ENCODE results near the gene STAT4. TPM values are rescaled to one million over a fixed set of nuclear protein-coding genes. Genes with fewer than 3 reads are reported as not detected.

The STAT4 gene, protein sequence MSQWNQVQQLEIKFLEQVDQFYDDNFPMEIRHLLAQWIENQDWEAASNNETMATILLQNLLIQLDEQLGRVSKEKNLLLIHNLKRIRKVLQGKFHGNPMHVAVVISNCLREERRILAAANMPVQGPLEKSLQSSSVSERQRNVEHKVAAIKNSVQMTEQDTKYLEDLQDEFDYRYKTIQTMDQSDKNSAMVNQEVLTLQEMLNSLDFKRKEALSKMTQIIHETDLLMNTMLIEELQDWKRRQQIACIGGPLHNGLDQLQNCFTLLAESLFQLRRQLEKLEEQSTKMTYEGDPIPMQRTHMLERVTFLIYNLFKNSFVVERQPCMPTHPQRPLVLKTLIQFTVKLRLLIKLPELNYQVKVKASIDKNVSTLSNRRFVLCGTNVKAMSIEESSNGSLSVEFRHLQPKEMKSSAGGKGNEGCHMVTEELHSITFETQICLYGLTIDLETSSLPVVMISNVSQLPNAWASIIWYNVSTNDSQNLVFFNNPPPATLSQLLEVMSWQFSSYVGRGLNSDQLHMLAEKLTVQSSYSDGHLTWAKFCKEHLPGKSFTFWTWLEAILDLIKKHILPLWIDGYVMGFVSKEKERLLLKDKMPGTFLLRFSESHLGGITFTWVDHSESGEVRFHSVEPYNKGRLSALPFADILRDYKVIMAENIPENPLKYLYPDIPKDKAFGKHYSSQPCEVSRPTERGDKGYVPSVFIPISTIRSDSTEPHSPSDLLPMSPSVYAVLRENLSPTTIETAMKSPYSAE
- 2.1 TPM in 2 replicates for total RNA-seq (ENCODE audit: low replicate concordance)
- long read RNA-seq, result 0 reads

GRCh38 chr2:191150600-191151330 is at the start of gene STAT4:
Gene STAT4, minus strand, starts transcription at chr2:191150994. Its CDS starts 2,791 bp downstream, at chr2:191148203.
- peaks cover 37% of the 10 kb centered on the region for H3K27me3 Mint-ChIP-seq
- peak within 1 kb of the TSS; percentile 86 for H3K4me3 Mint-ChIP-seq
- DNase-seq (ENCODE audit: extremely low spot score, unreplicated experiment), result no peak
- H3K9me3 Mint-ChIP-seq, result no peaks in the 10 kb centered on the region
- H3K4me1 Mint-ChIP-seq (ENCODE audit: unreplicated experiment), result peaks cover 3% of the 10 kb centered on the region
- TF ChIP-seq CTCF (conservative IDR thresholded peaks at IDR 0.05), result no peak
- H3K27ac Mint-ChIP-seq, result no peak within 1 kb of the TSS
- H3K36me3 Mint-ChIP-seq, result peaks cover 3% of the 10 kb centered on the region

GRCh38 chr2:191199929-191200512 is 49.2 kb upstream of the STAT4 start:
- Mint-ChIP-seq H3K9me3 (peaks cover 3% of the 10 kb centered on the region), H3K4me1 (ENCODE audit: unreplicated experiment) (peaks cover 6% of the 10 kb centered on the region), H3K36me3 (no peaks in the 10 kb centered on the region), H3K27ac (no peak overlapping the region), H3K27me3 (no peaks in the 10 kb centered on the region), H3K4me3 (no peak overlapping the region)
- no peak for TF ChIP-seq CTCF (conservative IDR thresholded peaks at IDR 0.05)
- no peak for DNase-seq (ENCODE audit: extremely low spot score, unreplicated experiment)

DNA sequence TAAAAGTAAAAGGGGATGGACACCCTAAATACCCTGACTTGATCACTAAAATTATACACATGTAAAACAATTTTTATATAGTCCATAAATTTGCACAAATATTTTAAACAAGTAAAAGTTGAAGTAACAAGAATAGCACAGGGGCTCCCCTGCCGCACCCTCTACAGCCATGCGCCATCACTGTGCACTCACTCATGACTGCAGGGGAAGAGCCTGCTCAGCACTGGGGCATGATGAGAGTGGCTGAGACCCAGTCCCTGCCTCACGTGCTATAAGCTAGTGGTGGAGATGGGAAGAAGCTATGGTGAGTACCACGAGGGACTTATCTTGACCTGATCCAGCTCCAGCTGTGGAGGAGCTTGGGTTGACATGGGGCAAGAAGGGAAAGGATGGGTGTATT is 47.5 kb upstream of the STAT4 start:
- no peak for DNase-seq (ENCODE audit: extremely low spot score, unreplicated experiment)
- Mint-ChIP-seq H3K36me3 (no peaks in the 10 kb centered on the region), H3K4me1 (ENCODE audit: unreplicated experiment) (peaks cover 6% of the 10 kb centered on the region), H3K9me3 (no peaks in the 10 kb centered on the region), H3K4me3 (no peak overlapping the region), H3K27ac (no peak overlapping the region), H3K27me3 (no peaks in the 10 kb centered on the region)
- no peak for TF ChIP-seq CTCF (conservative IDR thresholded peaks at IDR 0.05)

DNA sequence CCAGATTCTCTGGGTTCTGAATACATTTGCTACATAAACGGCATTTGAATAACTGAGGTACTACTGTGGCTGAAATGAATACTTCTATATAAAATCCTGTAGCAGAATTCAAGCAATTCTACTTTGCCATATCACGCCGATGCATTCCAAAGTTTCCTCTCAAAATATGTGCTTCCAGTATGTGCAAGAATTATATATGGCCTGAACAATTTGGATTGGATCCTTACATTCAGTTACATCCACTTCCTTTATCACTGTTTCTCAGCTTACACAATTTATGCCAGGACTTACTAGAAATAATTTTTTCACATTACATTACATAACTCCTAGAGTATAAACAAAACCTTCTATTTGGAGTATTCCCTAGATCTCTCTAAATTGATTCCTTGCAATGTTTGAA is 46.3 kb upstream of the STAT4 start:
- Mint-ChIP-seq H3K27me3 (no peaks in the 10 kb centered on the region), H3K4me1 (ENCODE audit: unreplicated experiment) (peaks cover under 1% of the 10 kb centered on the region), H3K9me3 (no peaks in the 10 kb centered on the region), H3K36me3 (no peaks in the 10 kb centered on the region), H3K4me3 (no peak overlapping the region), H3K27ac (no peak overlapping the region)
- no peak for DNase-seq (ENCODE audit: extremely low spot score, unreplicated experiment)
- TF ChIP-seq CTCF (conservative IDR thresholded peaks at IDR 0.05), result no peak

DNA sequence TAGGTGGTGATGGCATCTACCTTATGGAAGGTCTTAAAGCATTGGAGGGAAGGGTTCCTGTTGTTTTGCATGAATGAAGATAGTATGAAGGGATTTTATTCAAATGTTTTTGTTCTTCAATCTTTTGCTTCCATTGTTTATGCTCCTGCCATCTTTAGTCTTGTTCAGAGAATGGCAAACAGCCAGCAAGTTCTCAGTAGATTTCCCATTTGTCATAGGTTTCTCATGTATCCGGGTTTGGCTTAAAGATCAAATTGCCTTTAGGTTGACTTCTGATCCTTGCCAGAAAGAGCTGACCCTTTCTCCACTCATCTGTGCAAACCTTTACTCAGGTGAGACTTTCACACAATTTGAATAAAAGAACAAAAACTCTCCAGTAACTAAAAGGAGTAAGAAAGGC is 44.2 kb upstream of the STAT4 start:
- H3K27me3 Mint-ChIP-seq, result no peaks in the 10 kb centered on the region
- no peaks in the 10 kb centered on the region for H3K36me3 Mint-ChIP-seq
- H3K4me3 Mint-ChIP-seq, result no peak overlapping the region
- no peak for DNase-seq (ENCODE audit: extremely low spot score, unreplicated experiment)
- no peak overlapping the region for H3K27ac Mint-ChIP-seq
- no peaks in the 10 kb centered on the region for H3K4me1 Mint-ChIP-seq (ENCODE audit: unreplicated experiment)
- H3K9me3 Mint-ChIP-seq, result no peaks in the 10 kb centered on the region
- no peak for TF ChIP-seq CTCF (conservative IDR thresholded peaks at IDR 0.05)

Data from type B pancreatic cell (in vitro differentiated cells).